Skin of body (tissue), 2 donors: ENCODE results near the gene GSTO1. TPM values are rescaled to one million over a fixed set of nuclear protein-coding genes. Genes with fewer than 3 reads are reported as not detected.
"Not testable (repeated sequence)": the region's sequence is repeated elsewhere in the genome, so short reads cannot be mapped to it uniquely, and the experiment has no call there.

ENCODE experiments used
- DNase-seq: peaks from one replicate; lab custom pipeline; 2025; lab: John Stamatoyannopoulos, UW
- total RNA-seq: library from RNA; depleted of rRNA; stranded (reverse); fragments of >200 nt; gene quantifications from one replicate; pipeline ENCODE4 v1.2.3, GENCODE V29; 2014

GSTO1 gene
- 46.6 TPM for total RNA-seq

DNA sequence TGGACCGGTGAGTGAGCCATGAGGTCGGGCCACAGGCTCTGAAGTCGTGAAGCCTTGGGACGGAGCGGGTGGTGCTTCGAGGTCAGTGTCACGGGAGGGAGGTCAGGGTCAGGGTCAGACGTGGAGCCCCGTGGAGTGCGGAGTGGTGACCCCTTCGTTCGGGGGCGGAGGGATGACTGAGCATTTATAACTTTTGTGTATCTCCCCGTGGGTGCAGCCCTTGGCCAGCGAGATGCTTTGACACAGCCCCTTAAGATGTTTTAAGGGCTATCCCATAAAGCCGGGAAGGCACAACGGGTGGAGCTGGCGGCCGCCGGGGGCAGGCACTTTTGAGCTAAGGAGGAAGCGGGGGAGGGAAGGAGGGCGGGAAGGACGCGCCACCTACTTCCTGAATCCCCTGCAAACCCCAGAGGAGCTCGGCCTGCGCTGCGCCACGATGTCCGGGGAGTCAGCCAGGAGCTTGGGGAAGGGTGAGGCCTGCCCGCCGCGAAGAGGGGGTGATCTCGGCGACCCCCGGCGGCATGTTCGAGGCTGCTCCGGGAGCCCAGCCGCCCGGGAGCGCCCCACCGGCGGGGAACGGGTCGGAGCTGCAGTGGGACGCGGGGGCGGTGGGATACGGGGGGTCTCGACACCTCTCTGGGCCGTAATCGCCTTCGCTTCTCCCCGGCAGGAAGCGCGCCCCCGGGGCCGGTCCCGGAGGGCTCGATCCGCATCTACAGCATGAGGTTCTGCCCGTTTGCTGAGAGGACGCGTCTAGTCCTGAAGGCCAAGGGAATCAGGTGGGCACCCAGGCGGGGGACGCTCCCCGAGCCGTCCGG lies at the start of gene GSTO1:
Gene GSTO1, plus strand, starts transcription at position 400 of the 818 bp plus-strand sequence. Its CDS starts 37 bp downstream, at position 437.
- peak; percentile 4 for DNase-seq

DNA sequence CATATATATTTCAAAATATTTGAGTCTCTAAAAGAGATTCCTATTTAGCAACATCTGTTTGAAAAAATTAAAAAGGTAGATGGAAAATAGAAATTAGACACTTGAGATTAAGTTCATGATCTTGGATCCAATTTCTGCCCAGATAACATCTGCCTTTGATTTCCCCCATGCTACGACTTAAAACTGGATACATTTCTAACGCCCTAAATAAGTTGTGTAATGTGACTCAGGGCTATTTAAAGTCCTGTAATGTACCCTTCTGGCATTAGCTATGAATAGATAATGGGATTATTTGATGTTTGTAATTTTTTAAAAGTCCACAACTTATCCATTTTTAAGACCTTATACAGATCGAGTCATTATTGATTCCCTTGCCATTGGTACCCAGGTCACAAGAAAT lies 46.0 kb upstream of the GSTO1 start:
- DNase-seq = no peak

DNA sequence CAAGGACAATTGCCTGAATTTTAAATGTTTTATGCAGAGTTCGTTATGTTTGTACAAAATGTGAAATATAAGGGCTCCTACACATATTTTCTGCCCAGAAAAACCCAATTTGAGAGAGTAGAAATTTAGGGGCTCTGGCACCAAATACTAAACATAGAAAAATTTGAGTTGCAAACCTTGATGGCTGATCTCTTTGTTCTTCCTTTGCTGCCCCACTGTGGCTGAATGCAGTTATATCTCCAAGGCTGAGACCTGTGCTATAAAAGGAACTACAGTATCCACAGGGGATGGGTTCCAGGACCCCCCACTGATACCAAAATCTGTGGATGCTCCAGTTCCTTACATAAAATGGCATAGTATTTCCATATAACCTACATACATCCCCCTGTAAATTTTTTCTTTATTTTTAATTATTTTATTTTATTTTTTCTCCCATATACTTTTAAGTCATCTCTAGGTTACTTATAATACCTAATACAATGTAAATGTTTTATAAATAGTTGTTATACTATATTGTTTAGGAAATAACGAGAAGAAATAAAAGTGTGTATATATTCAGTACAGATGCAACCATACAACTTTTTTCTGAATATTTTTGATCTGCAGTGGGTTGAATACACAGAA lies 45.0 kb upstream of the GSTO1 start:
- DNase-seq = peak; percentile 9

DNA sequence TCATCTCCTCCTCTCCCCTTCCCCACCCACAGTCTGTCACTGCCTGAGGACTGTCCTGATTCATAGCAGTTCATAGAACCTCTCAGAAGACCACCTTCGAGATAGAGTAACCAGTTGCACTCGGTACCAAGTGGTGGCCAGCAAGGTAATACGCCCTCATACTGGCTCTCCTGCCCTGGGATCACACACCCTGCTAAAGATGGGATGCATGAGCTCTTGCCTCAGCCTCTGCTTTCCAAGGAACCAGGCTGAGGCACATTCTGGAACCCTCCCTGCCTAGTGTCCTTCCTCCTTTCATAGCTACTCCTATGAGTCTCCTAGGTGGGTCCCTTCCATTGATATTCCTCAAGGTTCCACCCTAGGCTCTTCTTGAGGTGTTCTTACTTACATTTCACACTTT lies 38.1 kb upstream of the GSTO1 start:
- no peak for DNase-seq

DNA sequence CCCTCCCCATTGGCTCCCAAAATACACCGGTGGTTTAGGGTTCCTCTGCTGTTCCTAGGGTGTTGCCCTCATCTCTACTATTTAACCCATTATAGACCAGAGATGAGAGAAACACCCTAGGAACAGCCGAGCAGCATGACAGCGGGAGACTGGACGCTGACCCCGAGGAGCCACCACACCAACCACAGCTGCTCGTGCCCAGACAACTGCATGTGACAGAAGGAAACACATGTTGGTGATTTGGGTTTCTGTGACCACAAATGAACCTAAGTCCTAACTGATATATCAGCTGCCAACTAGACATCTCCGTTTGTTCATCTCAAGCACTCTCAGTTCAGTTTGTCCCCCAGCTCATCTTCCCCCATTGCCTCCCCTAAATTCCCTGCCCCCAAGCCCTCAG lies 35.9 kb upstream of the GSTO1 start:
- no peak for DNase-seq

DNA sequence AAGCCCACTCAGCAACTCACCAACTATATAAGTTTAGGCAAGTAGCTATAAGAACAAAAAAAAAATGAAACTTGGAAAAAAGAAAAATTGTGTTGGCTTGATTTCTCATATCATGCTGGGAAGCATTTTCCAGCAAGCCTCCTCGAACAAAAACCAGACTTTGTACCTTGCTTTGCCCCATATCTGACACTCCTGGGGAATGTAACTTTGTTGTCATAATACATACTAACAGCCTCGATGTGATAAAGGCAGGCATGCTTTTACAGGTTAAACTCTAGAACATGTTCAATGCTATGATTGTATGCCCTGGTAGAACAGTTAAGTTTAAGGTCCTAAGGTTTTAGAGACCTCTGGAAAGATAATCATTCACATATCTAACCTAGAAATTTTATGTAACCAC lies 34.2 kb upstream of the GSTO1 start:
- no peak for DNase-seq

DNA sequence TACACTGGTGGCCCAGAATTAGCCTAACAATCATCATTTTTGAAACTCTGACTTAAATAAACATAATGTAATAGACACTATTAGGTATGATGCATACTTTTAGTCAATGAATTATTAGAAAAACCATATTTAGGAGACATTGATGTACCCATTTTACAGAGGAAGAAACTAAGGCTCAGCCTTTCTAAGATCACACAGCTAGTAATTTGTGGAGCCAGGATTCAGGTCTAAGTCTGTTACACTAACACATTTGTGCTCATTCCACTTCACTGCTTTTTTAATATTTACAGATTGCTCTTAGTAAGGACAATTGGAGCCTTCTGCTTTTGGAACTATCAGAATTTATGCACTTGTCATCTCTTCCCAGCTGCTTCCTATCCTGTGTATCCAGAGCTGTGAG lies 31.4 kb upstream of the GSTO1 start:
- DNase-seq = no peak

DNA sequence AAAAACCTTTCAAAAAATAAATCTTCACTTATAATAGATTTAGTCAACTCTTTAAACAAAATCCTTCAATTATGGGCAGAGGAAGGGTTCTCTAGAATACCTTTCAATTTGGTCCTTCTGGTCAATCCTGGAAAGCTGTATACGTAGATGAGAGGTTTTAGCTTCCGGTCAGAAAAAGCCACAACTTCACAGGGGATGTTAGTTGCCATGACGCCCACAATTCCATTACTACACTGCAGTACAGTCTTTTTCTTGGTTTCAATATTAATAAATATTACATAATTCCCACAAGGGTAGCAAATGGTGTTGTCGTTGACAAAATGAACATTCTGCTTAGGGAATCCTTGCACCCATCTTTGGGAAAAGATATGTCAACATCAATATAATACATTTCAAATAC lies 24.2 kb upstream of the GSTO1 start:
- no peak for DNase-seq

DNA sequence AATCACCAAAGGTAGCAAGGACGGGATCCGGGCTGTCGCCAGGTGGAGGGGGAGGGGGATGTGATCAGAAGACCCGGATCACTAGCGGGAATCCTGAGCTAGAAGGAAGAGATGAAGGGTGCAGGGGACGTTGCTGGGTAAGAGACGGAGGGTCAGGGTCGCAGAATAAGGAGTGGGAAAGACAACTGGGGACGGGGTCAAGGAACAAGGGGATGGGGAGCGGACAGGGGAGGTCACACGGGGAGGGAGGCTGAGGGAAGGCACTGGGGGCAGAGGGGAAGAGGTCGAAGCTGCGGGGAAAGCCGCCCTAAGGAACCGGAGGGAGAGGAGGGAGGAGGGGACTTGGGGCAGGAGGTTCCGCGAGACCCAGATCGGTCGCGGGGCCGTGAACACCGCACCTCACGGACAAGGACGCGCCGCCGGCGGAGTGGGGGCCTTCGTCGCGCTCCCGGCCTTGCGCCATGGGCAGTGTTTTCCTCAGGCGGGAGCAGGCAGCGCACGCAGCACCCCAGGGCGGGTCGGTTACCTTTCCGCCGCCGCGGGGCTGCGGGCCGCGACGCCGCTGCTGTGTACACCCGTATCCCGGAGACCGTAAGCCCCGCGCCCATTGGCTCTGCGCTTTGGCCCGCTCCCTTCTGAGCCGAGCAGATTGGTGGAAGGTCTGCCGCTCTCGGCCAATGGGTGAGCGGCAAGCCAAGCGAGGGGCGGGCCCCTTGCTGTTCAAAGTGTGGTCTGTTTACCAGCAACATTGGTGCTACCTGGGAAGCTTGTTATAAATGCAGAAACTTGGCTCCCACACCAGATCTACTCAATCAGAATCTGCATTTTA lies 22.7 kb upstream of the GSTO1 start, which contains the start of gene CFAP43:
Gene CFAP43, minus strand, starts transcription at position 581 of the 829 bp plus-strand sequence. Its CDS starts 118 bp downstream, at position 463.
- DNase-seq = peak; percentile 89

DNA sequence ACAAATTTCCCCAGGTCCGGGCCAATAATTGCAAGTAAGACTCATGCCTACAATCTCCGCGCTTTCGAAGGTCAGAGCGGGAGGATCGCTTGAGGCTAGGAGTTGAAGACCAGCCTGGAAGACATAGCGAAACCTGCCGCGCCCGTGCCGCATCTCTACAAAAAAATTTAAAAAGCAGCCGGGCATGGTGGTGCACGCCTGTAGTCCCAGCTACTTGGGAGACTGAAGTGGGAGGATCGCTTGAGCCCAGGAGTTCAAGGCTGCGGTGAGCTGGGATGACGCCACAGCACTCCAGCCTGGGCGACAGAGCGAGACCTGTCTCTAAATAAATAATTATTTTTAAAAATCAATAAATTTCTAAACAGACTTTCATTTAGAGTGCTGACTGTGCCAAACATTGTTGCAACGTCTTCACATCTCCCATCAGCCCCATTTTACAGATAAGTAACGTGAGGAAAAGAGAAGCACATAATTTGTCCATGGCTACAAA lies 22.0 kb upstream of the GSTO1 start:
- no peak for DNase-seq

DNA sequence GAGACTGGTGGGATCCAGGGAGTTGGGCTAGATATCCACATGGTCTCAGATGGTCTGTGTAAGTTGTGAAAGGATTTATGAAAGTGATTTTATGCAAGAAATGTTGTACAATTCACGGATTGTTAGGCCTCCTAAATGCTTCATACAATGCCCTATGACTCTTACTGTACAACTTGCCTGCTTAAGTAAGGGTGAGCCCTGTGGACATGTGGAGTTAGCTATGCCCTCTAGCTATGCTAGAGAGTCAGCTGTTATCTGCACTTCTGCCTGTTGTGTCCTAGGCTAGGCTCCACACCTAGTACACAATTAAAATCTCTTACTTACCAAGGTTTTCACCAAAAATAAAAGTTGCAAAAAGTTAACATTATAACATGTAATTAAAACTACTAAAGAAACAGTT lies 20.9 kb upstream of the GSTO1 start:
- DNase-seq = no peak

DNA sequence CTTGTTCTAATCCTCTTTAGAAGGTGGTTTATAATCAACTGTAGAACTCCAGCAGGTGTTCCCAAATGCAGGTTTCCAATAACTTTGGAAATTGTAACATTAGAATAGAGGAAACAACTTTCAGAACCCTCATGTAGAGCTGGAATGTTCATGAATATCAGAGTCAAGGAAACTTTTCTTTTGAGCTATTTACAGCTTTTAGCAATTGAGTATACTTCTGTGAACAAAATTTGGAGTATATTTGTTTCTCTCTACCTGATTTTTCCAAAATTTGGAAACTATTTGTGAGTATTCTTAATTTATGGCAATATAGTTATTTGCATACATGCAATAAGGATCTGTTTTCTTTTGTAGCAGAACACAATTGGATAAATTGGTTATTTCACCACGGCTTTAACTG lies 19.8 kb upstream of the GSTO1 start:
- no peak for DNase-seq

DNA sequence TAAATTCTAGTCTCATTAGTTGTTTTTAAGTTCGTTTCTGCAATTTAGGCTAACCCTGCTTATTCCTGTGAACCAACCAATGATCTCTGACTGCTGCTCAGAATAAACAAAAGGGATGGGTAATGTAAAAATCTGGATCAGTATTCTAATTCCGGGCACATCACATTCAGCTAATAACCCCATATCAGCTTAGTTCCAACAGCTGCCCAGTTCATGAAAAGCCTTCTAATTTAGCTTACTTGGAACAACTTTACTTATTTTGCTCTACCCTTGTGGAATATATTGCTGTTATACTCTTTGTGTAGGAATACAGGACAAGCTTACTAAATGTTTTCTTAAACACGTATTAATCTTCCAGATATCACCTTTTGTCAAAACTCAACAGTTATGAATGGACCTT lies 18.9 kb upstream of the GSTO1 start:
- DNase-seq = no peak

DNA sequence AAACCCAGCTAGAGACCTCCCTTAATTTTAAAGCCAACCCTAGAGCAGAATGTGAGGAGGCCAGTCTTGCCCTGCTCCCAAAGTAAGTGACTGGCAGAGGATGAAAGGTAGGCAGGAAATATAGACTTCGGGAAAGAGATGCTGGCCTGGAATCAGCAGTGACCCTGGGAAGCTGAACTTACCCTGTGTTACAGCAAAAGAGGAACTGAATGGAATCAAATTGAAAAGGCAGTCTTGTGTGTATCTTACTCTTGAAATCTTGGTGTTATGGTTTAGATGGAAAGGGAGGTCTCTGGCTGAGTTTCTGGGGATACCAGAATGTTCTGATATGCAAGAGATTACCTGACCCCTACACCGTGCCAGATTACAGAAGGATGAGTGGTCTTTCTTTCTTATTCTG lies 14.6 kb upstream of the GSTO1 start:
- DNase-seq = no peak

DNA sequence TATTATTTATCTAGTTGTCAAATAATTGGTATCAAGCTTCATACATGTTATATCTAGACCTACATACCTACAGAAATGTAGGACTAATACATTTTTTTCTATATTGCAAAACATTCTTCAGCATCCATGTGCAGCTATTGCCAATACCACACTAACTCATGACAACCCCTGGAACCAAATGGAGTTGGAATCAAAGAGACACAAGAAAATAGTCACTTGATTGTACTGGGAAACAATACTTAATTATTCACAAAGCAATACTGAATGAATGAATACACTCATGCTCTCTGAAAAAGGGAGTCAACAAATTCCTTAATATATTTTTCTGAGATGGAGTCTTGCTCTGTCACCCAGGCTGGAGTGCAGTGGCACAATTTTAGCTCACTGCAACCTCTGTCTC lies 12.1 kb upstream of the GSTO1 start:
- no peak for DNase-seq

DNA sequence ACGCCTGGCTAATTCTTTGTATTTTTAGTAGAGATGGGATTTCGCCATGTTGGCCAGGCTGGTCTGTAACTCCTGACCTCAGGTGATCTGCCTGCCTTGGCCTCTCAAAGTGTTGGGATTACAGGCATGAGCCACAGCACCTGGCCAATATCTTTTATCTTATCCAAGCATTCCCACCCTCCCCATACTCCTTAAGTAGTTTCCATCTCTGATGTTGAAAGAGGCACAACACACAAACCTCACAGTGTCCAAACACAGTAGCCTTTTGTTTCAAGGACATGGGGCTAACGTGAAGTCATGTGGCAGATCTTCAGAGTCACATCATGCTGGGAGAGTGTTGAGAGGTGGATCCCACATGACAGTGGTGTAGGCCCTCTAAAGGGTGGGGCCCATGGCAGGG lies 11.7 kb upstream of the GSTO1 start:
- not testable (repeated sequence) for DNase-seq

DNA sequence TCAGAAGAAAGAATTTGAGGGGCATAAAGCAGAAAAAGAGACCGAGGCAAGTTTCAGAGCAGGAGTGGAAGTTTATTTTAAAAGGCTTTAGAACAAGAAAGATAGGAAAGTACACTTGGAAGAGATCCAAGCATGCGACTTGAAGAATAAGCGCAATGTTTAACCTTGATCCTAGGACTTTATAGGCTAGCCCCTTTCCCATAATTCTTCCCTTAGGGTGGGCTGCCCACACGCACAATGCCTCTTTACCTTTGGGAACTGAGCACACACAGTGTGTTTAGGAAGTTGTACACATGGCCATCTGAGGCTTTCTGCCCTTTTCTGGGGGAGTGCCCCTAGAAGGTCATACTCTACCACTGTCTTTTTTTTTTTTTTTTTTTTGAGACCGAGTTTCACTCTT lies 11.2 kb upstream of the GSTO1 start:
- DNase-seq = no peak

DNA sequence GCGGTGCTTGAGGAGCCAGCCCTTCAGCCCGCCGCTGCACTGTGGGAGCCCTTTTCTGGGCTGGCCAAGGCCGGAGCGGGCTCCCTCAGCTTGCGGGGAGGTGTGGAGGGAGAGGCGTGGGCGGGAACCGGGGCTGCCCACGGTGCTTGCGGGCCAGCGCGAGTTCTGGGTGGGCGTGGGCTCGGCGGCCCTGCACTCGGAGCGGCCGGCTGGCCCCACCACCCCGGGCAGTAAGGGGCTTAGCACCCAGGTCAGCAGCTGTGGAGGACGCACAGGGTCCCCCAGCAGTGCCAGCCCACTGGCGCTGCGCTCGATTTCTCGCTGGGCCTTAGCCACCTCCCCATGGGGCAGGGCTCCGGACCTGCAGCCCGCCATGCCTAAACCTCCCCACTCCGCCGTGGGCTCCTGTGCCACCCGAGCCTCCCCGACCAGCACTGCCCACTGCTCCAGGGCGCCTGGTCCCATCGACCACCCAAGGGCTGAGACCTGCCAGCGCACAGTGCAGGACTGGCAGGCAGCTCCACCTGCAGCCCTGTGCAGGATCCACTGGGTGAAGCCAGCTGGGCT lies 9.5 kb upstream of the GSTO1 start:
- no peak for DNase-seq

DNA sequence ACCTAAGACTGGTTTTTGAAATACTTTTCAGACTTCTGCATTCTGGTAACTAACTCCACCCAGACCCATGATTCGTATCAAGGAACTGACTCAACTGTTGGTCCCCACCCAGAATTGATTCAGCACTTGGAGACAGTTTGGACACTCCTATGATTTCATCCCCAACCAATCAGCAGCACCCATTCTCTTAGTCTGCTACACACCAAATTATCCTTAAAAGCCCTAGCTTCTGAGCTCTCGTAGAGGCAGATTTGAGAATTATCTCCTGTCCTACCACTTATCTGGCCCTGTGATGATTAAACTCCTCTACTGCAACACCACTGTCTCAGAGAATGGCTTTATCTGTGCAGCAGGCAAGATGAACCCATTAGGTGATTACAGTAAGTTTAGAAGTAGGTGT lies 7.7 kb upstream of the GSTO1 start:
- DNase-seq = no peak

DNA sequence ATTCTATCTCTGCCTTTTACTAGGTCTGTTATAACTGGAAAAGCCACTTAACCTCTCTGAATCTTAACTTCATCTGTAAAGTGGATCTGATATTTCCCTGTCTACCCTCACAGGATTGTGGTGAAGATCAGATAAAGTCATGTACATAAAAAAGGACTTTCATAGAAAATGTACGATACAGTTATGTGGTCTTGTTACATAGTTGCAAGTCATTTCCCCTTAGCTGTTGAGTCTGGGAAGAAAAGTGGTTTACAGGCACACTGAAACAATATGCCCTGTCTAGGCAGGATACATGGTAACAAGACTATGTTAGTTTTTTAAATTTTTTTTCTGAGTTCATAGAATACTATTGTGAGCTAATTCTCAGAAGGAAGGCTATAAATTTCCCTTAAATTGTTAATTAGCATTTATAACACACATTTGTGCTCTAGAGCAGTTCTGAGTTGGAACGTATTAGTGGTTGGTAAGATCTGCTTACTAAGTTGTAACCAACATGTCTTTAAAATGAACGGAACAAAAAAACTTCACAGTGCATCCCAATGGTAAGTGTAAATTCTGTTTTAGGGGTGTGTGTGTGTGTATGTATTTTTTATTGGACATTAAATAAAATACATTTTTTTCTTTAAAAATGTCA lies 7.1 kb upstream of the GSTO1 start:
- DNase-seq = no peak

DNA sequence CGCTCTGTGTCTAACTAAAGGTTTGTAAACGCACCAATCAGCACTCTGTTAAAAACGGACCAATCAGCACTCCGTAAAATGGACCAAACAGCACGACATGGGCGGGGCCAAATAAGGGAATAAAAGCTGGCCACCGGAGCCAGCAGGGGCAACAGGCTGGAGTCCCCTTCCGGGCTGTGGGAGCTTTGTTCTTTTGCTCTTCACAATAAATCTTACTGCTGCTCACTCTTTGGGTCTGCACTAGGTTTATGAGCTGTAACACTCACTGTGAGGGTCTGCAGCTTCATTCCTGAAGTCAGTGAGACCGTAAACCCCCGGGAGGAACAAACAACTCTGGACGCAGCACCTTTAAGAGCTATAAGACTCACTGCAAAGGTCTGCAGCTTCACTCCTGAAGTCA lies 5.8 kb upstream of the GSTO1 start:
- DNase-seq = not testable (repeated sequence)
